Articular chondrocyte of knee joint (primary cell): ENCODE measurements around the gene GHRH. TPM values are rescaled to one million over a fixed set of nuclear protein-coding genes. Genes with fewer than 3 reads are reported as not detected.

Experiments used
- total RNA-seq: library from RNA; depleted of rRNA; stranded (reverse); fragments of >200 nt; gene quantifications from 2 replicates; pipeline ENCODE4 v1.2.3, GENCODE V29; 2012

GHRH gene, protein sequence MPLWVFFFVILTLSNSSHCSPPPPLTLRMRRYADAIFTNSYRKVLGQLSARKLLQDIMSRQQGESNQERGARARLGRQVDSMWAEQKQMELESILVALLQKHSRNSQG
- total RNA-seq = not detected in 2 replicates

DNA sequence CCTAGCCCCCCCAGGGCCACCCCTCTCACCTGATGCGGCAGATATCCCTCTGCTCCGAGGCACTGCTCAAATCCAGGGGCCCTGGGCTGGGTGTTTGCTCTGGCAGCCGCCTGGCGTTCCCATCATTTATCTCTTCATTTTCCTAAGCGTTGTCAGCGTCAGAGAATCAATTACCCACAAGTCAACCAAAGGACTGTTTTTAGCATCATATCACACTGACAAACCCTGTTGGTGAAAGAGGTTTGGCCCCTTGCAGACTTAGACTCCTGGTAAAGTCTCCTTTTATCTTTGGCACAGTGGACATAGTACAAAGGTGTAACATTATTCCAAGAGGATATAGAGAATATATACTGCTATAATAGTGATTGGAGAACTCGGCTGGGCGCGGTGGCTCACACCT is at the start of gene GHRH:
Gene GHRH, minus strand, starts transcription at position 101 of the 400 bp plus-strand sequence. CDS start 4,925 bp downstream, outside the sequence.

Other genes starting within 250 kb of the GHRH start
- 14.4 and 18.4 TPM in 2 replicates for gene RBL1, start 165.8 kb downstream of the GHRH start, total RNA-seq
- gene RPN2, start 82.5 kb downstream of the GHRH start, total RNA-seq = 245 and 257 TPM in 2 replicates
- 4.1 and 6.4 TPM in 2 replicates for gene MROH8, start 82.3 kb downstream of the GHRH start, total RNA-seq
- 19.0 and 21.6 TPM in 2 replicates for gene MANBAL, start 27.8 kb upstream of the GHRH start, total RNA-seq
- 24.6 and 25.0 TPM in 2 replicates for gene SRC, start 84.3 kb upstream of the GHRH start, total RNA-seq